Naive thymus-derived CD8-positive, alpha-beta T cell (primary cell): ENCODE results near the gene UBE2E2. TPM values are rescaled to one million over a fixed set of nuclear protein-coding genes. Genes with fewer than 3 reads are reported as not detected.

Source experiments
- ATAC-seq, 2 donors: fragments of 150-1000 bp; cut with Tn5 transposase in 1 of 2; sonication (Bioruptor Pico), chemical (Tn5 transposase) in 1 of 2; 1 replicate in 1 of 2; 2 replicates in 1 of 2; pipeline ENCODE4 v1.10.0; 2021; ENCODE audit warnings: mild to moderate bottlenecking in 2 of 2, moderate library complexity in 2 of 2
- POLR2A ChIA-PET: fragments of 350-600 bp; sonication (Branson Sonifier 250); formaldehyde crosslinking; loops from one replicate; lab custom pipeline; 2021; ENCODE audit warnings: antibody characterized with exemption; lab: Charles Lee
- DNase-seq, 10 donors: peaks; one replicate each; pipeline versions ENCODE4 v3.0.0 to v3.0.0-alpha.2; 2020 to 2022
- H3K27ac Mint-ChIP-seq, 10 donors: one replicate each; pipeline ENCODE4 v1.8.0; 2020 to 2022; ENCODE audit warnings: mild to moderate bottlenecking in 10 of 10, mixed read lengths in 10 of 10, moderate library complexity in 4 of 10, inconsistent platforms in 1 of 10
- H3K27me3 Mint-ChIP-seq, 5 donors: one replicate each; pipeline ENCODE4 v1.8.0; 2021 to 2022; ENCODE audit warnings: mixed read lengths in 5 of 5
- H3K36me3 Mint-ChIP-seq, 3 donors: one replicate each; pipeline ENCODE4 v1.8.0; 2020 to 2022; ENCODE audit warnings: mixed read lengths in 3 of 3, mild to moderate bottlenecking in 2 of 3, inconsistent platforms in 1 of 3
- H3K4me1 Mint-ChIP-seq, 4 donors: one replicate each; pipeline ENCODE4 v1.8.0; 2021 to 2022; ENCODE audit warnings: mixed read lengths in 4 of 4
- H3K4me3 Mint-ChIP-seq, 10 donors: one replicate each; pipeline ENCODE4 v1.8.0; 2020 to 2022; ENCODE audit warnings: mild to moderate bottlenecking in 10 of 10, mixed read lengths in 10 of 10, moderate library complexity in 6 of 10, inconsistent platforms in 1 of 10
- H3K9me3 Mint-ChIP-seq, 9 donors: one replicate each; pipeline ENCODE4 v1.8.0; 2020 to 2022; ENCODE audit warnings: mixed read lengths in 9 of 9, mild to moderate bottlenecking in 3 of 9, inconsistent platforms in 1 of 9, moderate library complexity in 1 of 9
- polyA plus RNA-seq, 3 donors: library from polyadenylated mRNA; unstranded; fragments of 300-500 nt; fragmentation: Illumina TruSeq; gene quantifications; one replicate each; pipeline ENCODE4 v1.2.3, GENCODE V29; 2021
- total RNA-seq, 8 experiments: library from RNA in 2 of 8; stranded (reverse) in 2 of 8; gene quantifications; one replicate each; pipeline ENCODE4 v1.2.3 and lab custom pipeline; 2021 to 2026

UBE2E2 gene
- total and polyA plus RNA-seq, 5 experiments from 2014 or later: 12.5 to 19.6 (median 14.0) TPM

DNA sequence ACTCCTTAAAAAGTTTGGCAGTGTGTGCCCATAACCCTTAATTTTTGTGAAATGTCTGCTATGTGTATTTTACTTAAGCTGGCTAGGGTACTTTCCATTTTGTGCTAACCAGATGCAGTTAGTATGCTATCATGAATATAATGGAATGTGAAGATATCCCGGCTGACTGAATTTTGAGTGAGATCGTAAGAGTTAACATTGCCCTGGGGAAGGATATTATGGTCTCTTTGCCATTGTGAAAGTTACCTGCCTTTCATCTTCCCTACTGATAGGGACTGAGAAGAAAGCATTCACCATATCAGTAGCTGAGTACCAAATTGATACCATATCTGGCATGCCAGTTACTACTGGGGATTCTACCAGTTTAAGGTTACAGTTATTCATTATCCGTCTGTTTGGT, 243.2 kb downstream of the UBE2E2 start:
- POLR2A ChIA-PET: no interaction called here
- H3K27me3 Mint-ChIP-seq: no peaks in the 10 kb centered on the region
- H3K9me3 Mint-ChIP-seq: peaks cover 0 to 1% (median 0%) of the 10 kb centered on the region in 9 donors
- H3K4me1 Mint-ChIP-seq: peaks cover 11 to 44% (median 19%) of the 10 kb centered on the region in 4 donors
- H3K27ac Mint-ChIP-seq: no peak overlapping the region
- ATAC-seq: no peak
- H3K36me3 Mint-ChIP-seq: no peaks in the 10 kb centered on the region
- no peak for DNase-seq
- no peak overlapping the region for H3K4me3 Mint-ChIP-seq

DNA sequence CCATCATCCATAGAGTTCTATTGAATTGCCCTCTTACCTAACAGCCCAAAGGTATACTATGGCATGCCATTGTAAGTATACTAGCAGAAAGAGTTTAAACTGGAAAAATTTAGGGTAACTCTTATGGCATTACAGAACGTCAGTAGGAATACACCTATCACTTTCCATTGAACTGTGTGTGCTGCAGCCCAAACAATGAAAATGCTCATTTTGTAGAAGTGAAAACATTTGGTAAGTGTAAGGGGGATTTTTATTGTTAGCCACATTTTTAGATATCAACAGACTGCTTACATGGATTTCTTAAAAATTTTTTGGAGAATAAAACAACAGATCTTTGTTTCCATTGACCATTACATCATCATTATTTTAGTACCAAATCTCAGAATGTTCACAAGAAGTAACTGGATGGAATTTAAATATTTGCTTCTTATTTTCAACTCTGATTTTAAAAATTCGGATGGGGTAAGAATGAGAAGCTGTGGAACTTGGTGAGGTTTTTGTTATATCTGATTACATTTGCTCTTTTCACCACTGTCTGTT, 245.9 kb downstream of the UBE2E2 start:
- H3K27ac Mint-ChIP-seq: no peak overlapping the region
- H3K4me3 Mint-ChIP-seq: no peak overlapping the region
- H3K4me1 Mint-ChIP-seq: peaks cover 1 to 26% (median 5%) of the 10 kb centered on the region in 4 donors
- no peak for ATAC-seq
- no peak for DNase-seq
- peaks cover 0 to 1% (median 0%) of the 10 kb centered on the region in 5 donors for H3K27me3 Mint-ChIP-seq
- POLR2A ChIA-PET: no interaction called here
- peaks cover 0 to 1% (median 0%) of the 10 kb centered on the region in 9 donors for H3K9me3 Mint-ChIP-seq
- no peaks in the 10 kb centered on the region for H3K36me3 Mint-ChIP-seq

DNA sequence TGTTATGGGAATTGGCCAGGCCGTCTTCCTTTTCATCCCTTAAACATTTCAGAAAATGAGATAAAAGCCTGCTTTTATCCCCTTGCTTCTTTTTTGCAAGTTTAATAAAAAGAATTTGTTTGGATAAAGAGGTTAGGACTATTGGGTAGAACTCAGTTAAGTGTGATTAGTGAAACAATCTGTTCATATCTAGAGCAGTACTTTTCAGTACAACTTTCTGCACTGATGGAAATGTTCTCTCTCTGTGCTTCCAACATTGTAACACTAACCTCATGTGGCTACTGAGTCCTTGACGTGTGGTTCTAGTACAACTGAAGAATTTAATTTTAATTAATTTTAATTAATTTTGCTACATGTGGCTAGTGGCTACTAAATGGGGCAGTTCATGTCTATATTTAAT, 246.9 kb downstream of the UBE2E2 start:
- H3K9me3 Mint-ChIP-seq: peaks cover 0 to 1% (median 0%) of the 10 kb centered on the region in 9 donors
- no peak overlapping the region for H3K27ac Mint-ChIP-seq
- POLR2A ChIA-PET: no interaction called here
- no peaks in the 10 kb centered on the region for H3K36me3 Mint-ChIP-seq
- no peak for DNase-seq
- peaks cover 0 to 2% (median 0%) of the 10 kb centered on the region in 5 donors for H3K27me3 Mint-ChIP-seq
- H3K4me3 Mint-ChIP-seq: no peak overlapping the region
- H3K4me1 Mint-ChIP-seq: peaks cover 0 to 23% (median 0%) of the 10 kb centered on the region in 4 donors
- no peak for ATAC-seq

DNA sequence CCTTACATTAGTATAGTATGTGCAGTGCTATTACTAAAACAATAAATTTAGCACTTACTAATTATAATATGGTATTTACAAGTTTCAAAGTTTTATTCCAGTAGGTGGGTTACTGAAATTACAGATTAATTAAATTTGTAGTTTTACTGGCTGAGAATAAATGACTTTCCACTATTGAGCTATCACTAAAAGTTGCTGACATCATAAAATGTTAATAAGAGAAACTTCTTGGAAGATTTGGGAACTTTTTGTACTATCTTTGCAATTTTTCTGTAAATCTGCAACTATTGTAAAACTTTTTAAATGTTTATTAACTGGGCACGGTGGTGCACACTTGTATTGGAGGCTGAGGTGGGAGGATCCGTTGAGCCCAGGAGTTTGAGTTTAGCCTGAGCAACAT, 247.7 kb downstream of the UBE2E2 start:
- Mint-ChIP-seq H3K4me3 (no peak overlapping the region), H3K4me1 (peaks cover 0 to 26% (median 0%) of the 10 kb centered on the region in 4 donors), H3K27ac (no peak overlapping the region), H3K9me3 (peaks cover 0 to 1% (median 0%) of the 10 kb centered on the region in 9 donors), H3K27me3 (peaks cover 0 to 2% (median 0%) of the 10 kb centered on the region in 5 donors), H3K36me3 (peaks cover 0 to 2% (median 0%) of the 10 kb centered on the region in 3 donors)
- no peak for DNase-seq
- ATAC-seq: no peak
- POLR2A ChIA-PET: no interaction called here

DNA sequence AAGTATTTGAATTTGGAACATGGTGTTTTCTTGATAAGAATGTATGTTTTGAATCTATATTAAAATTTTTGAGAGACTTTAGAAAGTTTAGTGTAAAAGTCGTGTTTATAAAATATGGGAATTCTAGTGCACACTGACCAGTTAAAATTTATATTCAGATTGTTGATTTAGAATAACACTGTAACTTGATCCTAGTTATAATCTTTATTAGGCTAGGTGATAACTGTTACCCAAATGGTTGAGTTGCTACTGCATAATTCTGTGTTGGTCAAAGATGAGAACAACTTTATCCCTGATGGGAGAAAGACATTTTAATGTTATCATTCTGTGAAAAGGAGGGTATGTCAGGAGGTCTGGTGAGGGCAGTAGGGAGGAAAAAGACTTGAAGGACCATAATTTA, 249.3 kb downstream of the UBE2E2 start:
- DNase-seq: no peak
- no peak for ATAC-seq
- H3K36me3 Mint-ChIP-seq: peaks cover 0 to 7% (median 5%) of the 10 kb centered on the region in 3 donors
- no peak overlapping the region for H3K4me3 Mint-ChIP-seq
- peaks cover 0 to 2% (median 0%) of the 10 kb centered on the region in 5 donors for H3K27me3 Mint-ChIP-seq
- H3K4me1 Mint-ChIP-seq: peaks cover 2 to 21% (median 7%) of the 10 kb centered on the region in 4 donors
- no peak overlapping the region for H3K27ac Mint-ChIP-seq
- no peaks in the 10 kb centered on the region for H3K9me3 Mint-ChIP-seq
- POLR2A ChIA-PET: no interaction called here

DNA sequence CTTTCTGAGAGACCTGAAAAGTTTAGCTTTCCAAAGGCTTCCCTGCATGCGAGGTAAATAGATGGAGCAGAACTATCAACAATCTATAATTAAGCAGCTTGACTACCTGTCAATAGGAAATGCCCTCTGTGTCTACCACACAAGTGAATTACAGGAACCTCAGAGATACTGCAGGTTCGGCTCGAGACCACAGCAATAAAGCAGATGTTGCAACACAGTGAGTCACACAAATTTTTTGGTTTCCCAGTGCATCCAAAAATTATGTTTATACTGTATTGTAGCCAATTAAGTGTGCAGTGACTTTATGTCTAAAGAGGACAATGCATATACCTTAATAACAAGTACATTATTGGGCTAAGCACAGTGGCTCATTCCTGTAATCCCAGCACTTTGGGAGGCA, 252.0 kb downstream of the UBE2E2 start:
- peak overlapping the region in 1 of 10 donors; percentile 56 for H3K27ac Mint-ChIP-seq
- DNase-seq: no peak
- no peak for ATAC-seq
- H3K36me3 Mint-ChIP-seq: peaks cover 0 to 7% (median 5%) of the 10 kb centered on the region in 3 donors
- POLR2A ChIA-PET: no interaction called here
- H3K27me3 Mint-ChIP-seq: peaks cover 0 to 2% (median 0%) of the 10 kb centered on the region in 5 donors
- peaks cover 0 to 4% (median 0%) of the 10 kb centered on the region in 9 donors for H3K9me3 Mint-ChIP-seq
- peaks cover 9 to 22% (median 16%) of the 10 kb centered on the region in 4 donors for H3K4me1 Mint-ChIP-seq
- no peak overlapping the region for H3K4me3 Mint-ChIP-seq

DNA sequence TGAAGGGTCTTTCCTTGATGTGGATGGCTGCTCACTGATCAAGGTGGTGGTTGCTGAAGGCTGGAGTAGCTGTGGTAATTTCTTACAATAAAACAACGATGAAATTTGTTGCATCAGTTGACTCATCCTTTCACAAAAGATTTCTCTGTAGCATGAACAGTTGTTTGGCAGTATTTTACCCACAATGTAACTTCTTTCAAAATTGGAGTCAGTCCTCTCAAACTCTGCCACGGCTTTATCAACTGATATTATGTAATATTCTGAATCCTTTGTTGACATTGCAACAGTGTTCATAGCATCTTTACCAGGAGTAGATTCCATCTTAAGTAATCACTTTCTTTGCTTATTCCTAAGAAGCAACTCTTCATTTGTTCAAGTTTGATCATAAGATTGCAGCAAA, 252.6 kb downstream of the UBE2E2 start:
- H3K36me3 Mint-ChIP-seq: peaks cover 0 to 7% (median 5%) of the 10 kb centered on the region in 3 donors
- H3K4me3 Mint-ChIP-seq: no peak overlapping the region
- peaks cover 9 to 23% (median 19%) of the 10 kb centered on the region in 4 donors for H3K4me1 Mint-ChIP-seq
- peaks cover 0 to 4% (median 0%) of the 10 kb centered on the region in 9 donors for H3K9me3 Mint-ChIP-seq
- H3K27ac Mint-ChIP-seq: no peak overlapping the region
- POLR2A ChIA-PET: no interaction called here
- ATAC-seq: no peak
- H3K27me3 Mint-ChIP-seq: peaks cover 0 to 2% (median 0%) of the 10 kb centered on the region in 5 donors
- DNase-seq: no peak

DNA sequence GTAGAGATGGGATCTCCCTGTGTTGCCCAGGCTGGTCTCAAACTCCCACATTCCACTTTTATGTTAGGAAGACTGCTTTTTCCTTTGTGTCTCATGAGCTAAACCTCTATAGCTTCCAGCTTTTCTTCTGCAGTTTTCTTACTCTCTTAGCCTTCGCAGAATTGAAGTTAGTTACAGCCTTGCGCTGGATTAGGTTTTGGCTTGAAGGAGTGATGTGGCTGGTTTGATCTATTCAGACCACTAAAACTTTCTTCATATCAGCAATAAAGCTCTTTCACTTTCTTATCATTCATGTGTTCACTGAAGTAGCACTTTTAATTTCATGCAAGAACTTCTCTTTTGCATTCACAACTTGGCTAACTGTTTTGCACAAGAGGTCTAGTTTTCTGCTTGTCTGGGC, 254.6 kb downstream of the UBE2E2 start:
- H3K4me1 Mint-ChIP-seq: peaks cover 11 to 23% (median 18%) of the 10 kb centered on the region in 4 donors
- peaks cover 0 to 4% (median 0%) of the 10 kb centered on the region in 9 donors for H3K9me3 Mint-ChIP-seq
- peaks cover 0 to 2% (median 0%) of the 10 kb centered on the region in 5 donors for H3K27me3 Mint-ChIP-seq
- H3K36me3 Mint-ChIP-seq: peaks cover 0 to 7% (median 5%) of the 10 kb centered on the region in 3 donors
- DNase-seq (peak in 2 of 10 donors; percentile 28 to 40), ATAC-seq (peak in 1 of 2 donors; percentile 71)
- POLR2A ChIA-PET: no interaction called here
- peak overlapping the region in 2 of 10 donors; percentile 2 for H3K27ac Mint-ChIP-seq
- peak overlapping the region in 5 of 10 donors; percentile 1 to 50 (median 33) for H3K4me3 Mint-ChIP-seq

DNA sequence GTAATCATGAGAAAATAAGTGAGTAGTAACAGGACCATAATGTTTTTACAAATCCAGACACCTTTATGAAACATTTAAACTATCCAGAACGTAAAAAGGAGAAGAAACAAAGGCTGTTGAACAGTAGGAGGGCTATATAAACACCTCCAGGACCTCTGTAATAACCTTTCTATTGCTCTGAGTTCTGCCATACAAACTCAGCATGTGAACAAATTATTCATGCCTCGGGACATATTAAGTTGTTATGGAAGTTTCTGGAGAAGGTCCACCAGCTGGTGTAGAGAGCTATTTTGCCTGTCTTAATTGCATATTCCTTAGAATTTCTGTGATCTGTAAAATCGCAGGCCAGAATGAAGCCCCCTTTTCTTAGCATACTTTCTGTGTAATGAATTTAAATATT, 256.3 kb downstream of the UBE2E2 start:
- H3K27me3 Mint-ChIP-seq: peaks cover 0 to under 1% (median 0%) of the 10 kb centered on the region in 5 donors
- H3K9me3 Mint-ChIP-seq: peaks cover 0 to 4% (median 0%) of the 10 kb centered on the region in 9 donors
- peaks cover 0 to 7% (median 5%) of the 10 kb centered on the region in 3 donors for H3K36me3 Mint-ChIP-seq
- ATAC-seq (no peak), DNase-seq (no peak)
- POLR2A ChIA-PET: no interaction called here
- no peak overlapping the region for H3K27ac Mint-ChIP-seq
- peaks cover 12 to 23% (median 17%) of the 10 kb centered on the region in 4 donors for H3K4me1 Mint-ChIP-seq
- H3K4me3 Mint-ChIP-seq: no peak overlapping the region

DNA sequence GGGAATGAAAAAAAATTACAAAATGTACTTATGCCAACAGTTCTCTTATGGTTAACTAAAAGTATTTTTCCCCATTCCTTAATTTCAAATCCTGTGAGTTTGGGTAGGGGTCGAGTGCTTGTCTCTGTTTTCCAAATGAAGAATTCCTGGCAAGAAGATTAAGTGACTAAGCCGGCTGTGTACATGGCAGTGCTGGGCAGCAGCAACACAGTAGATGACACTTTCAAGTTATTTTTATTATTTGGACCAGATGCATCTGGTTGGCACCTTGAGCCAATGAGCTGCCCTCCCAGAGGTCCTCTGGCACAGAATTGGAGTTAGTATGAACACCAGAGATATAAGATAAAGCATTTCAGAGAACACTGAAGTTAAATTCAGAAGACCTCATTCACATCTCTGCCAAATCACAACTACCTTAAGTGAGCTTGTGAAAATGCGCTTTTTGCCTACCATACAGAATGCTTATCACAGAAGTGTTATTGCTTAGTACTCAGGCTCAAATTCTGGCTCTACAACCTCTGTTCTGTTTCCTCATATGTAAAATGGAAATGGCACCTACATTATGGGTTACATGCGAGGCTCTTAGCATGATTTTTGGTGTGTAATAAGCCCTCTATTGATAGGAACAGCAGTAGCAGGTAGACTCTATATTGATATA, 256.9 kb downstream of the UBE2E2 start:
- H3K4me1 Mint-ChIP-seq: peaks cover 12 to 23% (median 15%) of the 10 kb centered on the region in 4 donors
- no peak overlapping the region for H3K27ac Mint-ChIP-seq
- H3K27me3 Mint-ChIP-seq: no peaks in the 10 kb centered on the region
- ATAC-seq: no peak
- peaks cover 0 to 7% (median 5%) of the 10 kb centered on the region in 3 donors for H3K36me3 Mint-ChIP-seq
- H3K4me3 Mint-ChIP-seq: no peak overlapping the region
- peaks cover 0 to 4% (median 0%) of the 10 kb centered on the region in 9 donors for H3K9me3 Mint-ChIP-seq
- POLR2A ChIA-PET: interaction anchor here (0.6 kb wide), 1 partner anchor 19 kb away, joined by 3 read pairs; no protein-coding TSS in a partner anchor
- DNase-seq: no peak

DNA sequence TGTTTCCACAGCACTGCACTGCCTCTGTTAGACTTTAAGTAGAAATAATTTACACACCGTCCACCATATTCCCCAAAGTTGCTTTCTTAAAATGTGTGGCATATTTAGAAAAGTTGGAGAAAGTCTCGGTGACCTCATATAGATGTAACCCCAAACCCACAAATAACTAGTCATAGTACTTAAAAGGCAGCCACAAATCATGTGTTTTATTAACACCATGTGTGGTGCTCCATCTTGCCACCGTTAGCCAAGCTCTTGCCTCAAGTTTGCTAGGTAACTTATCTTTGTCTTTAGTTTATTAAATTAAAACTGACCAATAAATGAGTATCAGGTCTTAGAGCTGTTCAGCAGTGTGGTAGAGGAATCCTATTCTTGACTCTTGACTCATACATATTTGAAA, 257.9 kb downstream of the UBE2E2 start:
- H3K36me3 Mint-ChIP-seq: peaks cover 0 to 5% (median 2%) of the 10 kb centered on the region in 3 donors
- DNase-seq (no peak), ATAC-seq (no peak)
- H3K4me1 Mint-ChIP-seq: peaks cover 11 to 23% (median 14%) of the 10 kb centered on the region in 4 donors
- POLR2A ChIA-PET: no interaction called here
- no peak overlapping the region for H3K4me3 Mint-ChIP-seq
- no peak overlapping the region for H3K27ac Mint-ChIP-seq
- no peaks in the 10 kb centered on the region for H3K27me3 Mint-ChIP-seq
- H3K9me3 Mint-ChIP-seq: peaks cover 0 to 4% (median 0%) of the 10 kb centered on the region in 9 donors

DNA sequence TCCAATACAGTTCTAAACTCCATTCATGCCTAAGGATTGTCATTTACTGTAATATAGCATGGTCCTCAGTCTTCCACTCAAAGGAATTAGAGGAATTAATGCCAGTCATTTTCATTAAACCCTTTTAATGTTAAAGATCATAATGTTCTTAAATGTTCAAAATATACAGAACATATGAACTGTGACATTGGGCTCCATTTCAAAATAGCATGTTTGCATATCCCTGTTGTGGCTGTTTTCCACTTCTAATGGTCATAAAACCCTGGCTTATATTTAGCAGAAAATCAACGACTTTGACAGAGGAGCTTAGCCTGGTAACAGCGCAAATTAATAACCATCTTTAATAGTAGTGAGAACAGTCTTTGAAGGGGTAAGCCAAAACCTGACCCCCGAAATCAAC, 260.7 kb downstream of the UBE2E2 start:
- no peak overlapping the region for H3K27ac Mint-ChIP-seq
- POLR2A ChIA-PET: no interaction called here
- H3K9me3 Mint-ChIP-seq: peaks cover 0 to 17% (median 7%) of the 10 kb centered on the region in 9 donors
- H3K27me3 Mint-ChIP-seq: no peaks in the 10 kb centered on the region
- H3K36me3 Mint-ChIP-seq: peaks cover 0 to 16% (median 12%) of the 10 kb centered on the region in 3 donors
- ATAC-seq (no peak), DNase-seq (no peak)
- H3K4me1 Mint-ChIP-seq: peaks cover 0 to 18% (median 2%) of the 10 kb centered on the region in 4 donors
- H3K4me3 Mint-ChIP-seq: no peak overlapping the region

DNA sequence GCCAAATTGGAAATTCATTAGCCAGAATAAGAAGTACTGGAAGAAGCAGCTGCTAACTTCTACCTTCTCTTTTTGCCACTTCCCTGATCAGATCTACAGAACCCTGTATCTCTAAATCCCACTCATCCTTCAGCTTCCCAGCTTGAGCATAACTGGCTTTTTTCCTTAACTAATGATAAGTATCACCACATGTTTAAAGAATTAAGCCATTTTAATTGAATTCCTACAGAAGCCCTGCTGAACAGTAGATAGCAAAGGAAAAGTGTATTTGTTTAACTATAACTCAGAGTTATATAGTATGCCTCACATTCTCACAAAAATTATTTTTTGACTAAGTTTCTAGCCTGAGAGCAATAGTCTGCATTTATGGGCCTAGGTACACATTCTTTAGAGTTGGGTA, 262.4 kb downstream of the UBE2E2 start:
- no peak overlapping the region for H3K27ac Mint-ChIP-seq
- DNase-seq (no peak), ATAC-seq (no peak)
- H3K27me3 Mint-ChIP-seq: no peaks in the 10 kb centered on the region
- H3K4me1 Mint-ChIP-seq: peaks cover 0 to 14% (median 2%) of the 10 kb centered on the region in 4 donors
- H3K36me3 Mint-ChIP-seq: peaks cover 0 to 17% (median 12%) of the 10 kb centered on the region in 3 donors
- POLR2A ChIA-PET: no interaction called here
- peaks cover 0 to 17% (median 9%) of the 10 kb centered on the region in 9 donors for H3K9me3 Mint-ChIP-seq
- H3K4me3 Mint-ChIP-seq: no peak overlapping the region
